Activated B cell treated with CpG ODN at 0.5 μM for 24 hours (primary cell): ENCODE measurements around the gene GLI3. TPM values are rescaled to one million over a fixed set of nuclear protein-coding genes. Genes with fewer than 3 reads are reported as not detected.

ENCODE experiments used
- ATAC-seq: fragments of 200-7000 bp; cut with Tn5 transposase; one replicate; pipeline ENCODE4 v1.10.0; 2021; ENCODE audit warnings: low read depth, mild to moderate bottlenecking, moderate library complexity
- CTCF ChIA-PET: fragments of 350-600 bp; sonication (Branson Sonifier 250); formaldehyde crosslinking; loops from one replicate; lab custom pipeline; 2021; ENCODE audit warnings: antibody characterized with exemption; lab: Charles Lee
- POLR2A ChIA-PET: fragments of 350-600 bp; sonication (Branson Sonifier 250); formaldehyde crosslinking; loops from one replicate; lab custom pipeline; 2021; ENCODE audit warnings: antibody characterized with exemption; lab: Charles Lee
- DNase-seq: peaks from one replicate; pipeline ENCODE4 v3.0.0; 2022
- H3K27ac Mint-ChIP-seq: one replicate; pipeline ENCODE4 v1.8.0; 2020; ENCODE audit warnings: mixed read lengths
- H3K27me3 Mint-ChIP-seq: one replicate; pipeline ENCODE4 v1.8.0; 2021; ENCODE audit warnings: mixed read lengths
- H3K36me3 Mint-ChIP-seq: one replicate; pipeline ENCODE4 v1.8.0; 2021; ENCODE audit warnings: low read depth, mixed read lengths
- H3K4me1 Mint-ChIP-seq: one replicate; pipeline ENCODE4 v1.8.0; 2021; ENCODE audit warnings: mixed read lengths
- H3K4me3 Mint-ChIP-seq: one replicate; pipeline ENCODE4 v1.8.0; 2020; ENCODE audit warnings: mild to moderate bottlenecking, mixed read lengths
- H3K9me3 Mint-ChIP-seq: one replicate; pipeline ENCODE4 v1.8.0; 2020; ENCODE audit warnings: mixed read lengths
- intact Hi-C: fragments of 100-400 bp; cut with micrococcal nuclease; formaldehyde crosslinking; loops from one replicate; pipeline ENCODE4 v1.15.1; 2024
- total RNA-seq: library from RNA; stranded (reverse); gene quantifications from 2 replicates; pipeline ENCODE4 v1.2.3, GENCODE V29; 2022
- TF ChIP-seq, protein P1 (sequence below): fragments of 200-600 bp; IDR thresholded peaks from one replicate; pipeline ENCODE4 v1.8.0; 2022; ENCODE audit warnings: antibody characterized with exemption, mild to moderate bottlenecking

GLI3 gene
- total RNA-seq, 1 donor from 2014 or later: not detected

DNA sequence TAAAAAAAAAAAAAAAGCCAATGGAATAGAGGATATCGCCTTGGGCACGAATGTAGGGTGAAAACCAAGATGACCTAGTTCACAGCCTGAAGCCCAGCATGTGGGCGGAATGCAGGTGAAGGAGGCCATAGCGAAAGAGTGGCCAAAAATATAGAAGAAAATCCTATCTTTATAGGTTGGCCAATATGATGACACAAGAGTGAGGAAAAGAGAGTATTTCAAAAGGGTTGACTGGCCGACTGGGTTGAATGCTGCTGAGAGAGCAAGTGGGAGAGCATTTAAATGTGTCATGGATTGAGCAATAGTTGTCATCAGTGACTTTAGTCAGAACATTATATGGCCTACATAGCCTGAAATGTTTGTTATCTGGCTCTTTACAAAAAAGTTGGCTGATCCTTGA, 17.2 kb upstream of the GLI3 start:
- POLR2A ChIA-PET: no interaction called here
- Mint-ChIP-seq H3K4me3 (no peak overlapping the region), H3K9me3 (peaks cover 8% of the 10 kb centered on the region), H3K27ac (no peak overlapping the region), H3K27me3 (peaks cover 5% of the 10 kb centered on the region), H3K36me3 (no peaks in the 10 kb centered on the region), H3K4me1 (no peaks in the 10 kb centered on the region)
- intact Hi-C loops: no loop called here
- CTCF ChIA-PET: no interaction called here
- DNase-seq: no peak
- TF ChIP-seq, protein P1, sequence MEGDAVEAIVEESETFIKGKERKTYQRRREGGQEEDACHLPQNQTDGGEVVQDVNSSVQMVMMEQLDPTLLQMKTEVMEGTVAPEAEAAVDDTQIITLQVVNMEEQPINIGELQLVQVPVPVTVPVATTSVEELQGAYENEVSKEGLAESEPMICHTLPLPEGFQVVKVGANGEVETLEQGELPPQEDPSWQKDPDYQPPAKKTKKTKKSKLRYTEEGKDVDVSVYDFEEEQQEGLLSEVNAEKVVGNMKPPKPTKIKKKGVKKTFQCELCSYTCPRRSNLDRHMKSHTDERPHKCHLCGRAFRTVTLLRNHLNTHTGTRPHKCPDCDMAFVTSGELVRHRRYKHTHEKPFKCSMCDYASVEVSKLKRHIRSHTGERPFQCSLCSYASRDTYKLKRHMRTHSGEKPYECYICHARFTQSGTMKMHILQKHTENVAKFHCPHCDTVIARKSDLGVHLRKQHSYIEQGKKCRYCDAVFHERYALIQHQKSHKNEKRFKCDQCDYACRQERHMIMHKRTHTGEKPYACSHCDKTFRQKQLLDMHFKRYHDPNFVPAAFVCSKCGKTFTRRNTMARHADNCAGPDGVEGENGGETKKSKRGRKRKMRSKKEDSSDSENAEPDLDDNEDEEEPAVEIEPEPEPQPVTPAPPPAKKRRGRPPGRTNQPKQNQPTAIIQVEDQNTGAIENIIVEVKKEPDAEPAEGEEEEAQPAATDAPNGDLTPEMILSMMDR: no peak
- ATAC-seq: no peak

DNA sequence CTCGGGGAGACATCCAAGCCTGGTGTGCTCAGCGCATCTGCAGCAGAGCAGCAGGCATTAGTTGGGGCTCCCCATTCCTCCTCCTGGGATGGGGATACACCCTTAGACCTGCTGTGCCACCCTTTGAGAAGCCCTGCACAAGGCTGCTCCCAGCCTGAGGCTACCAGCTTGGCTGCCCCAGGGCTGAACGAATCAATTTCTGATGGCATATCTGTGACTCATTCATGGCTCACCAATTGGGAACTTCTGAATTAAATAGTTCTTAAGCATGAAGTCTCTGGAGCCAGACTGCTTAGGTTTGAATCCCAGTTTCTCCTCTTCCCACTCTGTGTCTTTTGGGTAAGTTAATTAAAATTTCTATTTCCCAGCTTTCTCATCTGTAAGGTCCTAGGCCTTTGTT, 16.3 kb upstream of the GLI3 start:
- Mint-ChIP-seq H3K27ac (no peak overlapping the region), H3K4me1 (no peaks in the 10 kb centered on the region), H3K9me3 (peaks cover 8% of the 10 kb centered on the region), H3K36me3 (no peaks in the 10 kb centered on the region), H3K27me3 (peaks cover 4% of the 10 kb centered on the region), H3K4me3 (no peak overlapping the region)
- POLR2A ChIA-PET: no interaction called here
- TF ChIP-seq, protein P1: no peak
- intact Hi-C loops: no loop called here
- ATAC-seq (no peak), DNase-seq (no peak)
- CTCF ChIA-PET: no interaction called here

DNA sequence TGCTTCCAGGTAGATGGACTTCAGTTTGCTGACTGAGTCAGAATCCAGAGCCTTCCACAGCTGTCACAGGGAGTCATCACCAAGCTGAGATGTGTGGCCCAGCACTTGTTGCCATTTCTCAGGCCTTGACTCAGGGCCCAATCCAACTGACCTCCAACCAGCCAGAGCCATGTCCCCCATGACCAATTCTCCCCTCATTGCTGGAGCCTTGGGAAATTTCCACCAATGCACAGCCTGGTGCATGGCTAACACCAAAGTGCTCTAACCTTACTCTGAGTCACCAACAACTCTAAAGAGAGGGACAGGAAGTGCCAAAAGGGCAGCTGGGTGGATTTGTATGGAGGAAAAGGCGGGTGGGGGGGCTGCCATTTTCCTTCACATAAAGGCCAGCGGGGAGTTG, 13.4 kb upstream of the GLI3 start:
- POLR2A ChIA-PET: no interaction called here
- Mint-ChIP-seq H3K27ac (no peak overlapping the region), H3K4me3 (no peak overlapping the region), H3K27me3 (peaks cover 4% of the 10 kb centered on the region), H3K4me1 (no peaks in the 10 kb centered on the region), H3K36me3 (no peaks in the 10 kb centered on the region), H3K9me3 (peaks cover 8% of the 10 kb centered on the region)
- ATAC-seq (no peak), DNase-seq (no peak)
- CTCF ChIA-PET: no interaction called here
- TF ChIP-seq, protein P1: no peak
- intact Hi-C loops: no loop called here

DNA sequence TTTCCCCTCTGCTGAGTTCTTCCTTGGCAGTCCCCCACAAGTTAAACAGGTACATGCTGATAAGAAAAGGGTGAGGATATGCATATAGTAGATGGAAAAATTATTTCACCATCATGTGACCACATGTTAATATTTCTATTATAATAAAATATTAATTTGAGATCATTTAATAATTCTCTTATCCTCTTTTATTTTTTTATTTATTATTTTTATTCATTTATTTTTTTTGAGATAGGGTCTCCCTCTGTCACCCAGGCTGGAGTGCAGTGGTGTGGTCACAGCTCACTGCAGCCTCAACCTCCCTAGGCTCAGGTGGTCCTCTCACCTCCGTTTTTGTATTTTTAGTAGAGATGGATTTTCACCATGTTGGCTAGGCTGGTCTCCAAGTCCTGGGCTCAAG, 11.6 kb upstream of the GLI3 start:
- Mint-ChIP-seq H3K27me3 (peaks cover 4% of the 10 kb centered on the region), H3K4me1 (no peaks in the 10 kb centered on the region), H3K9me3 (peaks cover 7% of the 10 kb centered on the region), H3K27ac (no peak overlapping the region), H3K36me3 (no peaks in the 10 kb centered on the region), H3K4me3 (no peak overlapping the region)
- DNase-seq: no peak
- CTCF ChIA-PET: no interaction called here
- POLR2A ChIA-PET: no interaction called here
- intact Hi-C loops: no loop called here
- no peak for ATAC-seq
- TF ChIP-seq, protein P1: no peak

DNA sequence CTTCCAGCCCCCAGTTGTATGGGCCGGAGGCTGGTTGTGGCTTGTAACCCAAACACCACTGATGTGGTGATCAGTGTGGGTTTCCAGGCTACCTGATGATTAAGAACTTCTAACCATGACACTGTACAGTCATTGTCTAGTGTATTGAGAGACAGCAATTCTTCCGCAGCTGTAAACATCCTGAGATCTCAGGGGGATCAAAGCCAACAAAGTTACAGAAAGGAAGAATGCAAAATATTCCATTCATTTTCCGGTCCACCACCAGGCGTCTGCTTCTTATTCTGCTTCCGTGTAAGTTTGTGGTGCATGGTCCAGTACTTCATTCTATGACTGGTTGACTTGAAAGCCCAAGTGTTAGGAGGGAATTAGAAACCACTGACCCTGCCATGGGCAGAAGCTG, 10.3 kb upstream of the GLI3 start:
- no peak for DNase-seq
- CTCF ChIA-PET: no interaction called here

More for the DNA sequence above, 10.3 kb upstream of the GLI3 start:
- no peak overlapping the region for H3K27ac Mint-ChIP-seq
- POLR2A ChIA-PET: no interaction called here
- H3K4me1 Mint-ChIP-seq: no peaks in the 10 kb centered on the region
- TF ChIP-seq, protein P1: no peak
- peaks cover 6% of the 10 kb centered on the region for H3K9me3 Mint-ChIP-seq
- intact Hi-C loops: no loop called here
- no peaks in the 10 kb centered on the region for H3K36me3 Mint-ChIP-seq
- H3K27me3 Mint-ChIP-seq: peaks cover 6% of the 10 kb centered on the region
- ATAC-seq: no peak
- H3K4me3 Mint-ChIP-seq: no peak overlapping the region
